PC-3 (cell line): ENCODE data around the gene POLR2F. TPM values are rescaled to one million over a fixed set of nuclear protein-coding genes. Genes with fewer than 3 reads are reported as not detected.

Experiments
- ATAC-seq: fragments of 200-7000 bp; cut with Tn5 transposase; 2 replicates; pipeline ENCODE4 v1.9.1; 2020; ENCODE audit warnings: mild to moderate bottlenecking, moderate library complexity
- BruUV-seq: library from RNA; stranded (reverse); fragments of 400-500 nt; replicated peaks from 2 replicates; lab custom pipeline; 2021; lab: Mats Ljungman, UMichigan
- CTCF ChIA-PET: fragments of 300-600 bp; sonication (Branson Sonifier 250); formaldehyde crosslinking; loops from one replicate; lab custom pipeline; 2022; ENCODE audit warnings: antibody characterized with exemption; lab: Charles Lee
- POLR2A ChIA-PET: fragments of 300-600 bp; sonication (Branson Sonifier 250); formaldehyde crosslinking; loops from one replicate; lab custom pipeline; 2022; ENCODE audit warnings: antibody characterized with exemption; ENCODE audit not compliant: unreplicated experiment; lab: Charles Lee
- DNase-seq: peaks from one replicate; pipeline ENCODE4 v3.0.0-alpha.2; 2015
- H2AFZ ChIP-seq: fragments of 300-600 bp; sonication (generic); 2 replicates; pipeline ENCODE4 v1.6.0; 2016; ENCODE audit warnings: antibody characterized with exemption, low read length
- H3F3A ChIP-seq: fragments of 300-600 bp; sonication (generic); one replicate; pipeline ENCODE4 v1.6.0; 2017; ENCODE audit warnings: antibody characterized with exemption, low read length, control low read depth, mild to moderate bottlenecking; ENCODE audit not compliant: unreplicated experiment
- H3K27ac ChIP-seq: fragments of 300-600 bp; sonication (generic); 2 replicates; pipeline ENCODE4 v1.5.1; 2016; ENCODE audit warnings: mild to moderate bottlenecking, low read length
- H3K27me3 ChIP-seq: fragments of 300-600 bp; sonication (generic); 2 replicates; pipeline ENCODE4 v1.6.1; 2016; ENCODE audit warnings: low read length, mixed read lengths
- H3K36me3 ChIP-seq: fragments of 300-600 bp; sonication (generic); 2 replicates; pipeline ENCODE4 v1.6.1; 2016; ENCODE audit warnings: low read depth, mixed run types, low read length, mixed read lengths
- H3K4me1 ChIP-seq: fragments of 300-600 bp; sonication (generic); 2 replicates; pipeline ENCODE4 v1.5.1; 2016; ENCODE audit warnings: low read length; ENCODE audit not compliant: insufficient read depth
- H3K4me2 ChIP-seq: fragments of 300-600 bp; sonication (generic); 2 replicates; pipeline ENCODE4 v1.6.0; 2016; ENCODE audit warnings: low read length
- H3K4me3 ChIP-seq: fragments of 300-600 bp; sonication (generic); 2 replicates; pipeline ENCODE4 v1.5.1; 2016; ENCODE audit warnings: mild to moderate bottlenecking, low read length, mixed read lengths
- H3K79me2 ChIP-seq: fragments of 300-600 bp; sonication (generic); 2 replicates; pipeline ENCODE4 v1.6.1; 2017; ENCODE audit warnings: low read length, mixed read lengths
- H3K9ac ChIP-seq: fragments of 300-600 bp; sonication (generic); 2 replicates; pipeline ENCODE4 v1.6.0; 2016; ENCODE audit warnings: mild to moderate bottlenecking, low read length
- H3K9me2 ChIP-seq: fragments of 300-600 bp; sonication (generic); replicated peaks from 2 replicates; pipeline ENCODE4 v1.6.1; 2016; ENCODE audit warnings: mixed run types, low read length, mixed read lengths
- H3K9me3 ChIP-seq: fragments of 300-600 bp; sonication (generic); 2 replicates; pipeline ENCODE4 v1.6.1; 2016; ENCODE audit warnings: low read length, mixed read lengths
- H4K20me1 ChIP-seq: fragments of 300-600 bp; sonication (generic); 2 replicates; pipeline ENCODE4 v1.6.1; 2016; ENCODE audit warnings: low read length, mixed read lengths
- EZH2 ChIP-seq: fragments of 300-600 bp; sonication (generic); IDR thresholded peaks from one replicate; pipeline ENCODE4 v1.6.1; 2017; ENCODE audit warnings: antibody characterized with exemption, mild to moderate bottlenecking, low read length; ENCODE audit not compliant: unreplicated experiment
- EZH2phosphoT487 ChIP-seq: fragments of 300-600 bp; sonication (generic); IDR thresholded peaks from 2 replicates; pipeline ENCODE4 v1.6.1; 2018; ENCODE audit warnings: mild to moderate bottlenecking, antibody characterized with exemption, low read length, borderline replicate concordance
- intact Hi-C: fragments of 100-400 bp; cut with micrococcal nuclease; formaldehyde crosslinking; loops from 2 replicates; pipeline ENCODE4 v1.9.0; 2023
- total RNA-seq: library from RNA; depleted of rRNA; stranded (reverse); fragments of >200 nt; gene quantifications from 2 replicates; pipeline ENCODE4 v1.2.3, GENCODE V29; 2014
- TF ChIP-seq, protein P1 (sequence below): fragments of 300-600 bp; sonication (generic); conservative IDR thresholded peaks from 2 replicates; pipeline ENCODE4 v1.5.1; 2017; ENCODE audit warnings: antibody characterized with exemption, low read depth, mild to moderate bottlenecking, low read length

Gene POLR2F
- total RNA-seq, 1 experiment from 2014 or later = 177 TPM

DNA sequence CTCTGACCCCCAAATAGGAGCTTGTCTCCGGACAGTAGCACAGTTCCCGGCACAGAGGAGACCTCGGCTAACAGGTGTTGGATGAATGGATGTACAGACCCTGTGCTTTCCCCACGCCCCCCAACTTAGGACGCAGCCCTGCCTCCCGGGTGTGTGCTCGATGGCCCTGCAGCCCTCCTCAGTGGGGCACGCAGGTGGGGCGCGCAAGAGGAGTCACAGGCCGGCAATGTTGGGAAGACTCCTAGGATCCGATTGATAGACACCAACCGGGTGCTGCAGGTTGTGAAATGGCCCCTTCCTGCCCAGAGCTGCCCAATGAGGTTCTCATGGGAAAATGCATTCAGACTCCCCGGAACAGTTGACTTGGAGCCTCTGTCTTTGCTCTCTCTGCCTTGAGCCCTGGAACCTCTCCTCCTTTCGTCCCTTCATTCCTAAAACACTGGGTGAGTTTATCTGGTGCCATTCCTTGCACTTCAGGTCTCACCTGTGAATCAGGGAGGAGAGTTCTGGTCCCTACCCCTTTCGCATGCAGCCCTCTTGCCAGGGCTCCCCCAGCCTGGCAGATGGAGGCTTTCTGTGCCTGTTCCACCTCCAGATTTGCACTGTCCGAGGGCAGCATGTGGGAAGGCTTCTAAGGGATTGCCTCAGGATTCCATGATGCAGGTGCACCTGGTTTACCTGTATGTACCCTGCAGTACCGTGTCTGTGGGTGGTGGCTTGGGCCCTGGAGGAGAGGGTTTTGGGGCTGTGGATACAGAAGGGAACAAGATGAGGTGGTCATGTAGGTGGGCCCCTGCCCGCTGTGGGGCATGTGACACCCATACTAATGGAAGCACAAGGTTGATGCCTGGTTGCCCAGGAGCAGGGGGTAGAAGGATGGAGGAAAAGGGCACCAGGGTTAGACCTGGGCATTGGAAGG lies 46.2 kb upstream of the POLR2F start:
- DNase-seq (no peak), ATAC-seq (no peak)
- peak overlapping the region; percentile 96 for H3K4me2 ChIP-seq
- no peaks in the 10 kb centered on the region for H3F3A ChIP-seq
- H3K27ac ChIP-seq = no peak overlapping the region
- TF ChIP-seq, protein P1, sequence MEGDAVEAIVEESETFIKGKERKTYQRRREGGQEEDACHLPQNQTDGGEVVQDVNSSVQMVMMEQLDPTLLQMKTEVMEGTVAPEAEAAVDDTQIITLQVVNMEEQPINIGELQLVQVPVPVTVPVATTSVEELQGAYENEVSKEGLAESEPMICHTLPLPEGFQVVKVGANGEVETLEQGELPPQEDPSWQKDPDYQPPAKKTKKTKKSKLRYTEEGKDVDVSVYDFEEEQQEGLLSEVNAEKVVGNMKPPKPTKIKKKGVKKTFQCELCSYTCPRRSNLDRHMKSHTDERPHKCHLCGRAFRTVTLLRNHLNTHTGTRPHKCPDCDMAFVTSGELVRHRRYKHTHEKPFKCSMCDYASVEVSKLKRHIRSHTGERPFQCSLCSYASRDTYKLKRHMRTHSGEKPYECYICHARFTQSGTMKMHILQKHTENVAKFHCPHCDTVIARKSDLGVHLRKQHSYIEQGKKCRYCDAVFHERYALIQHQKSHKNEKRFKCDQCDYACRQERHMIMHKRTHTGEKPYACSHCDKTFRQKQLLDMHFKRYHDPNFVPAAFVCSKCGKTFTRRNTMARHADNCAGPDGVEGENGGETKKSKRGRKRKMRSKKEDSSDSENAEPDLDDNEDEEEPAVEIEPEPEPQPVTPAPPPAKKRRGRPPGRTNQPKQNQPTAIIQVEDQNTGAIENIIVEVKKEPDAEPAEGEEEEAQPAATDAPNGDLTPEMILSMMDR = no peak
- no peak for TF ChIP-seq EZH2phosphoT487
- H2AFZ ChIP-seq = peak overlapping the region; percentile 9; the same call in 1 of the 2 replicates
- H3K27me3 ChIP-seq = no peaks in the 10 kb centered on the region
- peaks cover 23% of the 10 kb centered on the region for H3K79me2 ChIP-seq
- BruUV-seq = TSS peak; percentile 47
- peak overlapping the region; percentile 66 for H3K9ac ChIP-seq
- ChIA-PET POLR2A (no interaction called here), CTCF (interaction anchor here (1.5 kb wide), 1 partner anchor 27 kb away, joined by 3 read pairs; no protein-coding TSS in a partner anchor)
- no peaks in the 10 kb centered on the region for H3K9me3 ChIP-seq
- peaks cover 25% of the 10 kb centered on the region for H3K4me1 ChIP-seq
- H4K20me1 ChIP-seq = no peaks in the 10 kb centered on the region
- H3K36me3 ChIP-seq = no peaks in the 10 kb centered on the region
- intact Hi-C loops = no loop called here
- no peaks in the 10 kb centered on the region for H3K9me2 ChIP-seq
- peak overlapping the region; percentile 89 for H3K4me3 ChIP-seq

DNA sequence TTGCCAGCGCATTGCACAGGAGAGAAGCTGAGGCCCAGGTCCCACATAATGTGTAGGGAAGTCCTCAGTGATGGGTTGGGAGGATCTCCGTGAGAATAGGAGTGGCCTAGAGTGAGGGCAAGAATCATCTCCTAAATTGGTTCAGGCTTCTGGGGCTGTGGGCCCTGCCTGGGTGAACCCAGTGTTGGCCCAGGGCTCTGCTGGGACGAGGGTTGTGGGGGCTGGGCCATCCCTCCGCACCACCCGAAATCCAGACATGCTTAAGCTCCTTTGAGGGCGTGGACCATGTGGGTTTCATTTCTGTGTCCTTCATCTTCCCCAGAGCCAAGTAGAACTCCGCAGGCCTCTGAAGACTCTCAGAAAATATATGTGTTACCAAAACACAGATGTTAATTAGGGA lies 43.7 kb upstream of the POLR2F start:
- BruUV-seq = no TSS peak
- Histone ChIP-seq H3K9me2 (no peaks in the 10 kb centered on the region), H3K4me3 (no peak overlapping the region), H3K36me3 (no peaks in the 10 kb centered on the region), H3F3A (no peaks in the 10 kb centered on the region), H2AFZ (no peak overlapping the region), H3K9ac (no peak overlapping the region), H3K4me2 (no peak overlapping the region), H3K9me3 (no peaks in the 10 kb centered on the region), H3K79me2 (peaks cover 23% of the 10 kb centered on the region), H3K27ac (no peak overlapping the region), H4K20me1 (no peaks in the 10 kb centered on the region), H3K4me1 (peaks cover 20% of the 10 kb centered on the region), H3K27me3 (no peaks in the 10 kb centered on the region)
- DNase-seq = no peak
- POLR2A ChIA-PET = no interaction called here
- intact Hi-C loops = no loop called here
- TF ChIP-seq, protein P1 = no peak
- TF ChIP-seq EZH2phosphoT487 = no peak
- no peak for TF ChIP-seq EZH2
- no peak for ATAC-seq
- CTCF ChIA-PET = no interaction called here
